ENCODE measurements around the gene RNU6-9.

Gene RNU6-9

DNA sequence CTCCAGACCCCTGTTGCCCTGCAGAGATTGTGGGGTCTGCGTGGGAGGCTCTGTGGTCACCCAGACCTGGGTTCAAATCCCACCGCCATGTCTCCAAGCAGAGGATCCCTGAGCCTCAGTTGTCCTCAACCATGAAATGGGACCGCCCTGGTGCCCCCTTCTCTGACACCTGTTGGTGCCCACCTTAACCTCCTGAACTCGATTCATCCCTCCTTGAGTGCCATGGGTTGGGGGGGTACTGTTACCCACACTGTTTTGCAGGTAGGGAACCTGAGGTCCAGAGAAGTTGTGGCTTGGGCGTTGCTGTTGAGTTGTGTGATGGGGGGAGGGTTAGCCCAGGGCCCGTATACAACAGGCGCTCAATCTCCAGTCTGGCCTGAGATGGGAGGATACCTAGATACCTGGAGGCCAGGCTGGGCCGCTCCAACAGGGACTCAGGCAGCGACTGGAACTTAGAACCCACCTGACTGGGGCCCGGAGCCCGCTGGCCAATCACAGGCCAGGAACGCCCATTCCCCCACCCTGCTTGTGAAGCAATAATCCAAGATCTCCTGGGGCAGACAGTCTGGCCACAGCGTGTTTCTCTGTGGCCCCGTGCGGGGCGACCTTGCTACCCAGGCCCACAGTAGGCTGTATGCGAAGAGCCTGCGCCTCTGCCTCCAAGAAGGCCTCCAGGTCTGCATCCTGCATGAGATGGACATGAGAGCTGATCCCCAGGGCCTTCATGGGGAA is 35.4 kb downstream of the RNU6-9 start:
- DNase-seq (ENCODE audit: low read depth) = no peak
- H3K4me3 ChIP-seq (ENCODE audit: low read depth, low read length) = no peak overlapping the region

DNA sequence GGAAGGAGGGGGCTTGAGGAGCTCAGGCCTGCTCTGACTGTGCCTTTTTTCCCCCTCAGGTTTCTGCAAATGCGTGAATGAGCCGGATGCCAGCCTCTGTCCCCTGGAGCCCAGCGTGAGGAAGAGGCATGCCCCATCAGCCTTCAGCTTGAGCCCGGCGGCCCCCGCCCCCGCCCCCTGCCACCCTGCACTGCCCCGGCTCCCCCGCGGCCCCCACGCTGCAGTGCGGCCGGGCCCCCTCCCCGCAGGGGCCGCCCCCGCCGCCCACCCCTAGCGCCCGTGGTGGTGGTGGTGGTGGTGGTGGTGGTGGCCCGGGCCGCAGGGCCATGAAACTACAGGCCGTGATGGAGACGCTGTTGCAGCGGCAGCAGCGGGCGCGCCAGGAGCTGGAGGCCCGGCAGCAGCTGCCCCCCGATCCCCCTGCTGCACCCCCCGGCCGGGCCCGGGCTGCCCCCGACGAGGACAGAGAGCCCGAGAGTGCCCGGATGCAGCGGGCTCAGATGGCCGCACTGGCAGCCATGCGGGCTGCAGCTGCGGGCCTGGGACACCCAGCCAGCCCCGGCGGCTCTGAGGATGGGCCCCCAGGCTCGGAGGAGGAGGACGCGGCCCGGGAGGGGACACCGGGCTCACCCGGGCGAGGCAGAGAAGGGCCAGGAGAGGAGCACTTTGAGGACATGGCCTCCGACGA is 36.1 kb downstream of the RNU6-9 start:
- H3K4me3 ChIP-seq (ENCODE audit: low read depth, low read length) = no peak overlapping the region
- DNase-seq (ENCODE audit: low read depth) = no peak

DNA sequence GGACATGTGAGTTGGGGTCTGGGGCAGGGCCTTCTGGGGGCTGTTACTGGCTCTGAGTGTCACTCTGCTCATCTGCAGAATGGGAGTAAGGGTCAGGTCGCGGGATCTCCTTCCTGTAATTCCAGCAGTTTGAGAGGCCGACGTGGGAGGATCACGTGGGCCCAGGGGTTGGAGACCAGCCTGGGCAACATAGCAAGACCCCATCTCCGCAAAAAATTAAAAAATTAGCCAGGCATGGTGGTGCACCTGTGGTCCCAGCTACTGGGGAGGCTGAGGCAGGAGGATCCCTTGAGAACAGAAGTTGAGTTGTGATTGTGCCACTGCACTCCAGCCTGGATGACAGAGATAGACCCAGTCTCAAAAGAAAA is 36.6 kb downstream of the RNU6-9 start:
- no peak for DNase-seq (ENCODE audit: low read depth)
- H3K4me3 ChIP-seq (ENCODE audit: low read depth, low read length) = no peak overlapping the region

DNA sequence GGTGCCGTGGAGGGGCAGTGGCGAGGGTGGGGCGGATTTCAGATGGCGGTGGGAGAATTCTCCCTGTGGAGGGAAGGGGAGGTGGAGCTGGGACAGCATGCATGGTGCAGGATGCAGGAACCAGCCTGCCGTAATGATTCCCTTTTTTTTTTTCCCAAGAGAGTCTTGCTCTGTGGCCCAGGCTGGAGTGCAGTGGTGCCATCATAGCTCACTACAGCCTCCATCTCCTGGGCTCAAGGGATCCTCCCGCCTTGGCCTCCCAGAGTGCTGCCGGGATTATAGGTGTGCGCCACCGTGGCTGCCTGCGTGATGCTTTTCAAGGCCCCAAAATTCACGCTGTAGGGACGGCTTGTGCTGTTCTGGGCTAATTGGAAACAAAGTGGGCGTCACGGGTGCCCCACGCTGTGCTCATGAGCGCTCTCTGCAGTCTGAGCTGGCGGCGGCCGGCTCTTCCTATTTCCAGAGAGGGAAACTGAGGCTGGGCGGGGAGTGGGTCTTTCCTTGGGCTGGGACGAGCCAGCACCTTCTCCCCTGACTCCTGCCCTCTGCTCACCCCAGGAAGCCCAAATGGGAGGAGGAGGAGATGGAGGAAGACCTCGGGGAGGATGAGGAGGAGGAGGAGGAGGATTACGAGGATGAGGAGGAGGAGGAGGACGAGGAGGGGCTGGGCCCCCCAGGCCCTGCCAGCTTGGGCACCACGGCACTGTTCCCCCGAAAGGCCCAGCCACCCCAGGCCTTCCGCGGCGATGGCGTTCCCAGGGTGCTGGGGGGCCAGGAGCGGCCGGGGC is 38.8 kb downstream of the RNU6-9 start:
- no peak for DNase-seq (ENCODE audit: low read depth)
- H3K4me3 ChIP-seq (ENCODE audit: low read depth, low read length) = no peak overlapping the region

DNA sequence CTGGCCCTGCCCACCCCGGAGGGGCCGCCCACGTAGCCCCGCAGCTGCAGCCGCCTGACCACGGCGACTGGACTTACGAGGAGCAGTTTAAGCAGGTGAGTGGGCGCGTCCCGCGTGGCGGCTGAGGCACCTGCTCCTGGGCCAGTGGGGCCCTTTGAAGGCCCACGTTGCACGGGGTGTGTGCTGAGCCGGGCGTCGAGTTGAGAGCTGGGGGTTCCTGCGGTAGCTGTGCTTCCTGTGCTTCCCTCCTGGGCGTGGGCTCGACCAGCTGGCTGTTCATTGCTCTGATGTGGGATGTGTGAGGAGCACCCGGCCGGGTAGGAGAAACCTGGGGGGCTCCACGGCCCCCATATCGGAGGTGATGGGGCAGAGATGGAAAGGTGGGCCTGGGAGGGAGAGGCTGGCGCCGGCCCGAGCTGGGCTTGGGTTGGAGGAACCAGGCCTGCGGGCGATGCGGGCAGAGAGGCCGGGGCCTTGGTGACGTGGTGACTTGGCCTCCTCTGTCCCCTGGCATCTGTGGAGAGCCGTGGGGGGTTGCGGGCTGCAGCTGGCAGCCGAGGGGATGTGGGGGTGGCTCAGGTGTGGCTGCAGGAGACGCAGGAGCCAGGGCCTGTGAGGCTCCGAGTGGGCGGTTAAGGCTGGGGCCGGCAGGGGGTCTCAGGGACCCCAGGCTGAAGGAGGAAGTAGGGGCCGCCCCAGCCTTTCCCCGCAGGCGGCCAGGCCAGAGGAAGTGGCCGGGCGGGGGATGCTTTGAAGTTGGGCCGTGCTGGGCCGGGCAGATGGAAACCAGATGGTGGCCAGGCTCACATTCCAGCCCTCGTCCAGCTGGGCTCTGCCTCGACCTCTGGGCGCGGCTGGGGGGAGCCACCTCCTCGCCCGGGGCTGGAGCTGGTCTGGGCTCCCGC is 39.6 kb downstream of the RNU6-9 start:
- peak overlapping the region; percentile 7 for H3K4me3 ChIP-seq (ENCODE audit: low read depth, low read length)
- DNase-seq (ENCODE audit: low read depth) = peak; percentile 54

DNA sequence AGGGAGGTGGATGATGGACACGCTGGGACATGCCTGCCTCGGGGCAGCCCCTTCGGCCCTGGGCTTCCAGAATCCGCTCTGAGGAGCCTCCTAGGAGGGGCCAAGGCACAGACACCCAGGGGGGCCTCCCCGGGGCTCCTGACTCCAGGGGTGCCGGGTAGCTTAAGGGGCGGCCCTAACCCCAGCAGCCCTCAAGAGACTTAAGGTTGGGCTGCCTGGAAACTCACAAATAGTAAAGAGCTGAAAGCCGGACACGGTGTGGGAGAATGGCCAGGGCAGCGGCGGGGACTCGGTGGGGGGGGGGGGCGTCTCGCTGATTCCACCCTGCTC is 40.2 kb downstream of the RNU6-9 start:
- peak overlapping the region; percentile 6 for H3K4me3 ChIP-seq (ENCODE audit: low read depth, low read length)
- no peak for DNase-seq (ENCODE audit: low read depth)

DNA sequence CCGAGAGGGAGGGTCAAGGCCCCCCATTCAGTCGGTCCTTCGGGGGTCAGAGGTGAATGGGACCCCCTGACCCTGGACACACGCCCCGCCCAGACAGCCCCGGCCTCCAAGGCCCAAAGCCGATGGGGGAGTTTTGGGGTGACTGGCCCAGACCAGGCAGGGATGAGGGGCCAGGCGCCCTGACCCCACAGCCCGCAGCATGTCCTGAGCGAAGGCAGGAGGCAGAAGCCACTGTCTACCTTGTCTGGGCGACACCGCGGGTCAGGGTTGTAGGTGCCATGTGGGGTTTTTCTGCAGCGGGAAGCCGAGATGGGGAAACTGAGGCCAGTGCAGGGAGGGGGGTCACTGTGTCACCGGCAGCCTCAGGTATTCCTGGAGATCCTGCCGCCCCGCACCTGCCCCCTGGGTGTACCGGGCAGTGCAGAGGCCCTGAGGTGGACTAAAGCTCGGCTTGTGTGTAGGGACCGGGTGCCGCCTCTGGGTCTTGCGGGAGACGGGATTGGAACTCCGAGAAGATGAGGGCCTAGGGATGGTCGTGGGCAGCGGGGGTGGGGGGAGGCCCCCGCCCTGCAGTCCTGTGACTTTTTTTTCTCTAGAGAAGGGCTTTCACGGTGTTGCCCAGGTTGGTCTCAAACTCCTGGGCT is 41.0 kb downstream of the RNU6-9 start:
- no peak for DNase-seq (ENCODE audit: low read depth)
- no peak overlapping the region for H3K4me3 ChIP-seq (ENCODE audit: low read depth, low read length)

DNA sequence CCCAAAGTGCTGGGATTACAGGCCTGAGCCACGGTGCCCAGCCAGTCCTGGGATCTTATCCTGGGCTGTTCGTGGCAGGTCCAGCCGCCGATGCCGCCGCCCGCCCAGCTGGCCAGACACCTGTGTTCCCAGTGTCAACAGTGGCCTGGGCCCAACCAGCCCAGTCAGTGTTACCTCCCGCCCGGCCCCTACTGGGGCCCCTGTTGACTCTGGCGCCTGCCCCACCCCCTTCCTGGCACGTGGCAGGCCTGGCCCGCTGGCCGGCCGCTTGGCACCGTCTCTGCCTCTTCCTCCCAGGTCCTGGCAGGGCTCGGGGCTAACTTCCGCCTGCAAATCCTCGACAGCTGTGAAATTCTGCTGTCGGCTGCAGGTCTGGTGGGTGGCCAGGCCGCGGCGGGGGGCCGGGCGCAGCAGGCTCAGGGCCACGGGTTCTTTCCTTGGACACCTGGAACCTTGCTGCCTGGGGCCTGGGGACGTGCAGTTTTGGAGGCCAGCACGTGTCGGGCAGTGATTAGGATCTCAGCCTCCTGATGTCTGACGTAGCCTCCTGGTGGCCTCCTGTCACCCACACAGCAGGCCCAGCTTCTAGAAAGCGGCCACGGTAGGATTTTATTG is 41.7 kb downstream of the RNU6-9 start:
- peak; percentile 38 for DNase-seq (ENCODE audit: low read depth)
- no peak overlapping the region for H3K4me3 ChIP-seq (ENCODE audit: low read depth, low read length)

DNA sequence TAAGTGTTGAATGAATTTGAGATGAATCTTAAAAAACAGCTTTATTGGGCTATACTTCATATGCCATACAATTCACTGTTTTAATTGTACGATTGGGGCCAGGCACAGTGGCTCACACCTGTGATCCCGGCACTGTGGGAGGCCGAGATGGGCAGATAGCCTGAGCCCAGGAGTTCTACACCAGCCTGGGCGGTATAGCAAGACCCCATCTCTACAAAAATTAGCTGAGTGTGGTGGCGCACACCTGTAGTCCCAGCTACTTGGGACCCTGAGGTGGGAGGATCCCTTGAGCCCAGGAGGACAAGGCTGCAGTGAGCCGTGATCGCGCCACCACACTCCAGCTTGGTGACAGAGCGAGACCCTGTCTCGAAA is 42.9 kb downstream of the RNU6-9 start:
- no peak overlapping the region for H3K4me3 ChIP-seq (ENCODE audit: low read depth, low read length)
- no peak for DNase-seq (ENCODE audit: low read depth)

DNA sequence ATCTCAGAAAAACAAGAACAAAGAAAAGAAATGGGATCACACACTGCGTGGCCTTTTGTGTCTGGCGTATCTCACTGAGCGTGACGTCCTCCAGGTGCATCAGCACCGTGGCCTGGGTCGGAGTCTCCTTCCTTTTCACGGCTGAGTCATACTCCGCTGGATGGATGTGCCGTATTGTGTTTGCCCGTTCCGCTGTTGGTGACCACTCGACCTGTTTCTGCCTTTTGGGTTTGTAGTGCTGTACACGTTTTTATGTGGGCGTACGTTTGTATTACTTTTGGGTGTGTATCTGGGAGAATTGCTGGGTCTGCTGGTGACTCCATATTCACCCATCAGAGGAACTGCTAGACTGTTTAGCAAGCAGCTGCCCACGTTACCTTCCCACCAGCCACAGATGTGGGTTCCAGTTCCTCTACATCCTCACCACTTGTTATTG is 44.0 kb downstream of the RNU6-9 start:
- no peak overlapping the region for H3K4me3 ChIP-seq (ENCODE audit: low read depth, low read length)

DNA sequence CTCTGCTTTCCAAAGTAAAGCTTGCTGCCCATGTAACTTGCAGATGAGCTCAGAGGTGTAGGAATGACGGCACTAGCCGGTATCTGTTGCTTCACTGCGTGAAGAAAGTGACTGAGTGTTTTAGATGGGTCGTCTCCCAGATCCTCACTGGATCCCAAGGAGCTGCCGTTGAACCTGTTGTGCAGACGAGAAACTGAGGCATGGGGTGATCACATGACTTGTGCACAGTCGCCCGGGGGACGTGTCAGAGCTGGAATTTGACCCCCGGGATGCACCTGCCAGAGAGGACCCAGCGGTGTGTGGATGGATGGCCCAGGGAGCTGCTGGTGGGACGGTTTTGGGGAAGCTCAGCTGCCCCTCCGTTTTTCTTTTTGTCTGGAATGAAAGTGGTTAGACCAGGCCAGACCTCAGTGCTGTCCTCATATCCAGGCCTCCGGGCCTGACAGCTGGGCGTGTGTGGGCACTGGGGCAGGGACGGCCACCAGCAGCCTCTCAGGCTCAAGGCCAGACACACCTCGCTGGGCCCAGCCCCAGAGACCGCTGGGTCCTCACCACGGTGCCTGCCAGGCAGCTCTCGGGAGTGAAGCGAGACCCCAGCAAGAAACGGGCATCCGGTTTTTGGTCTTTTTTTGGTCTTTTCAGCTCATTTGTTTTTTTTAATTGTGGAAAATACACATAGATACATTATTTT is 45.1 kb downstream of the RNU6-9 start:
- H3K4me3 ChIP-seq (ENCODE audit: low read depth, low read length) = no peak overlapping the region
- no peak for DNase-seq (ENCODE audit: low read depth)

More for the DNA sequence above, 44.0 kb downstream of the RNU6-9 start:
- no peak for DNase-seq (ENCODE audit: low read depth)

DNA sequence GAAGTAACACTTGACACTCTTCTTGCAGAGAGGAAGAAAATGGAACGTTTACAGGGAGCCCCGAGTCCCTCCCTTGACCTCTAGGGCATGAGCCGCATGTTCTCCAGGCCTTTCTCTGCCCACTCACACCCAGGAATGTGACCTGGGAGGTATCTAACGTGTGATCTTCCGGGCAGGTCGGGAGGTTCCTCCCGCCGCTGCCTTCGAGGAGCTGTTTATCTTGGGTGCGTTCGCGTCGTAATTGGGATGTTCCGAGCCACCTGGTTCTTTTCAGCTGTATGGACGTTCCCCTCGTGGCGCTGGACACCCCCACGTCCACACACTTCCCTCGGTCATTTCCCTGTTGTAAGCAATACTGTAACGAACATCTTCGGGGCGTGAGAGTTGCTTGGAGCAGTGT is 46.2 kb downstream of the RNU6-9 start:
- H3K4me3 ChIP-seq (ENCODE audit: low read depth, low read length) = no peak overlapping the region
- DNase-seq (ENCODE audit: low read depth) = no peak

DNA sequence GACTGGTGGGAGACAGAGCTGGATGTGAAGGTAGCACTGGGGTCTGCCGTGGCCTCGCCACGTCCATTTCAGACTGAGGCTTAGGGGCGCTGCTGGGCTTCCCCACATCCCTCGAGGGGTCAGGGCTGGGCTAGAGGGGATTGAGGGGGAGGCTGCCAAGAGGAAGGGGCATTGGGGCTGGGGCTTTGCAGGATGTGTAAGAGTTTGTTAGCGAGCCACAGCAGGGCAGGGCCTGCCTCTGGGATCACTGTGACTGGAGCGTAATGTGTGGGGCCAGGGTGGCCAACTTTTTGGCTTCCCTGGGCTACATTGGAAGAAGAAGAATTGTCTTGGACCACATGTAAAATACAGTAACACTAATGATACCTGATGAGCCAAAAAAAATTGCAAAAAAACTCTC is 46.6 kb downstream of the RNU6-9 start:
- no peak for DNase-seq (ENCODE audit: low read depth)
- H3K4me3 ChIP-seq (ENCODE audit: low read depth, low read length) = no peak overlapping the region

DNA sequence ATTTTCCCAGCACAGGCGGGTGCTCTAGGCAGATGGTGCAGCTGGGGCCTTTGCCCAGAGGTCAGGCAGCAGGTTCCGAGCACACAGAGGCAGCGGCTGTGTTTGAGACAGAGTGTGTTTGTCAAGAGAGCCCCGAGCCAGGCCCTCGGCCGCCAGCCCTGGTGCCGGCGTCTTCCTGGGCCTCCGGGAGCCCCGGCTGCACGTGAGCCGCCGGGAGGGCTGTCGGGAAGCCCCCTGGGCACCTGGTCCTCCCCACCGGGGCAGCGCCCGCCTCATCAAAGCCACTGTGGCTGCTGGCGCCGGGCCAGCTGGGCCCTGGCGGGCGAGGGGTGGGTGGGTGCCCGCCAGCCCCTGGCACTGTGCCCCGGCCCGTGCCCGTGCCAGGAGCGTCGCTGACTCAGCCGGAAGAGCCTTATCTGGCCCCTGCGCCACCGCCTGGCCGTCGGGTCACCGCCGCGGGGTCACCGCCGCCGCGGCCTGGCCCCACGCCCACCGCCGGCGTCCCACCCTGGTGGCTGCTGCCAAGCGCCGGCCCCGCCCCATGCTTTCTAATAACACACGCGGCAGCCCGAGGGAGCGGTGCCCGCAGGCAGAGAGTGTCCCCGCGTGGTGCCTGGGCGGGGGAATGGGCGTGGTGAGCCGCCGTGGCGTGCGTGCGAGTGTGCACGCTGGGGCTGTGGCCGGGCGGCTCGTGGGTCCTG is 47.5 kb downstream of the RNU6-9 start:
- no peak for DNase-seq (ENCODE audit: low read depth)
- H3K4me3 ChIP-seq (ENCODE audit: low read depth, low read length) = no peak overlapping the region

DNA sequence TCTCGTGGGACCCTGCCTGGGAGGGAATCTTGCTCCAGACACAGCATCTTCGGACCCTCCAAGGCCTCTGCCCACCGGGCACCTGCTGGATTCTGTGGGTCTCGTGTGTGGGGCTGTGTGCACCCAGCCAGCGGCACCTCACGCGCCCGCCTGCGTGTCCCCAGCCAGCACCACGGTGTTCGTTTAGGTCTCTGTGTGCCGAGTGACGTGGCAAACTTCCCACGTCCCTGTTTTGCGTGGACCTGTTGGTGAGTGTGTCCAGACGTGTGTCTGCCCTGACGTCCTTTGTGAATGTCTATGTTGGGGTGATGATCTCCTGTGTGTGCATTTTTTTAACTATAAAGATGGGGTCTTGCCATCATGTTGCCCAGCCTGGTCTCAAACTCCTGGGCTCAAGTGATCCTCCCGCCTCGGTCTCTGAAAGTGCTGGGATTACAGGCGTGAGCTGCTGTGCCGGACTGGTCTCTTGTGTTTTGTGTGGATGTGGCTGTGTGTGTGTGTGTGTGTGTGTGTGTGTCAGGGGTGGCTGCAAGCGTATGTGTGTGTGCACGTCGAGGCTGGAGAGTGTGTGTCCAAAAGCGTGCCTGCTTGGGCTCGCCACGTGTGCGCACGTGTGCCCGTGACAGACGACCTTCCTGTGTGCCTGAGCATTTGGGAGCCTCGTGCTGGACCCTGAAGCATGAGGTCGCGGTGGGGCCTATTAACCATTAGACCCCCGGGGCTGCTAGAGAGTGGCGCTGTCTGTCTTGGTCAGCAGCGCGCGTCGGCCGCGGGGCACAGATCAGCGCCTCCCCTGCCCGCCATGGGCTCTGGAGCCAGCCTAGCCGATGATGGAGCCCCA is 48.2 kb downstream of the RNU6-9 start:
- DNase-seq (ENCODE audit: low read depth) = no peak
- no peak overlapping the region for H3K4me3 ChIP-seq (ENCODE audit: low read depth, low read length)

DNA sequence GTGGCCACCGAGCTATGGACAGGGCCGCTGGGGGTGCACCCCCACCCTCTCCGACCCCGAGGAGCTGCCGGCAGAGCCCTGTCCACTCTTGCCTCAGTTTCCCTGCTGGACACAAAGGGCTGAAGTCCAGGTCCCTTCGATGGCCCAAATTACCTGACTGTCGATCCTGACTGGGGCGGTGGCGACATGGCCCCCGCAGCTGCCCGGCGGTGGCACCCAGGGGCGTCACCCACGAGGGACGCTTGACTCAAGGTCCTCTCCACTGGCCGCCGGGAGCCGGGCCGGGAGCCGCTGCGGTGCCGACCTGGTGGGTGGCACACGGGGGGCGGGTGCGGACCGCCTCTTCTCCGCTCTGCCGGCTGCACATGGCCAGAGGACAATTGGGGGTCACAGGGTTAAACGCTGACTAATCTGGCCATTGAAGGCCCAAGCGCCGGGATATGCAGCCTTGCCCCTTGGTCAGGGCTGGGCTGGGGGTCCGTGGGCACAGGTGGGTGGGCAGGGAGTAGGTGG is 48.9 kb downstream of the RNU6-9 start:
- DNase-seq (ENCODE audit: low read depth) = no peak
- no peak overlapping the region for H3K4me3 ChIP-seq (ENCODE audit: low read depth, low read length)

Measured in skeletal muscle cell (primary cell).